Panc1 (cell line): ENCODE results near the gene KANK2. TPM values are rescaled to one million over a fixed set of nuclear protein-coding genes. Genes with fewer than 3 reads are reported as not detected.

ENCODE experiments used
- ATAC-seq: fragments of 200-7000 bp; cut with Tn5 transposase; 2 replicates; pipeline ENCODE4 v1.9.1; 2020; ENCODE audit warnings: mild to moderate bottlenecking, moderate library complexity
- BruUV-seq: library from RNA; stranded (reverse); fragments of 400-500 nt; replicated peaks from 2 replicates; lab custom pipeline; 2021; lab: Mats Ljungman, UMichigan
- CTCF ChIA-PET: fragments of 300-600 bp; sonication (Branson Sonifier 250); formaldehyde crosslinking; loops from one replicate; lab custom pipeline; 2022; ENCODE audit warnings: antibody characterized with exemption; lab: Charles Lee
- POLR2A ChIA-PET: fragments of 300-600 bp; sonication (Branson Sonifier 250); formaldehyde crosslinking; loops from one replicate; lab custom pipeline; 2022; ENCODE audit warnings: antibody characterized with exemption; lab: Charles Lee
- DNase-seq: peaks from one replicate; pipeline ENCODE4 v3.0.0-alpha.2; 2010; ENCODE audit warnings: low read depth, low spot score
- H3K27ac ChIP-seq: 2 replicates; pipeline ENCODE4 v1.5.1; 2011; ENCODE audit warnings: mild to moderate bottlenecking, low read length, inconsistent platforms
- H3K27me3 ChIP-seq: fragments of 200-500 bp; sonication (Bioruptor generic); 2 replicates; pipeline ENCODE4 v1.6.0; 2014; ENCODE audit warnings: low read length, inconsistent platforms; ENCODE audit not compliant: control insufficient read depth, insufficient read depth
- H3K36me3 ChIP-seq: fragments of 200-500 bp; sonication (Bioruptor generic); 2 replicates; pipeline ENCODE4 v1.5.1; 2014; ENCODE audit warnings: inconsistent platforms, mild to moderate bottlenecking, low read length, moderate library complexity; ENCODE audit not compliant: control insufficient read depth, insufficient read depth
- H3K4me1 ChIP-seq: 2 replicates; pipeline ENCODE4 v1.5.1; 2011; ENCODE audit warnings: inconsistent platforms, mild to moderate bottlenecking, low read length, moderate library complexity; ENCODE audit not compliant: control insufficient read depth, insufficient read depth
- H3K4me3 ChIP-seq, 2 experiments: 2 replicates each; pipeline ENCODE4 v1.5.1; 2011 to 2012; ENCODE audit warnings: low read depth in 2 of 2, low read length in 2 of 2, mild to moderate bottlenecking in 2 of 2, inconsistent platforms in 1 of 2, moderate library complexity in 1 of 2
- H3K9me3 ChIP-seq: fragments of 200-500 bp; sonication (Bioruptor generic); 2 replicates; pipeline ENCODE4 v1.5.1; 2014; ENCODE audit warnings: low read depth, mild to moderate bottlenecking, inconsistent platforms, low read length, moderate library complexity; ENCODE audit not compliant: control insufficient read depth, insufficient read depth
- CTCF ChIP-seq: fragments of 450-650 bp; IDR thresholded peaks from 2 replicates; pipeline ENCODE4 v1.5.1; 2017; ENCODE audit warnings: mild to moderate bottlenecking
- POLR2AphosphoS5 ChIP-seq: IDR thresholded peaks from 2 replicates; pipeline ENCODE4 v1.6.1; 2012; ENCODE audit warnings: mild to moderate bottlenecking, low read depth, low read length, moderate library complexity
- REST ChIP-seq, 2 experiments: IDR thresholded peaks; 2 replicates each; pipeline ENCODE4 v1.6.1; 2011 to 2012; ENCODE audit warnings: low read depth in 2 of 2, control low read depth in 1 of 2, low read length in 1 of 2, mild to moderate bottlenecking in 1 of 2, moderate library complexity in 1 of 2; ENCODE audit not compliant: insufficient read depth in 1 of 2
- SIN3A ChIP-seq: IDR thresholded peaks from 2 replicates; pipeline ENCODE4 v1.6.1; 2012; ENCODE audit warnings: low read depth, mild to moderate bottlenecking, low read length, moderate library complexity, borderline replicate concordance; ENCODE audit not compliant: insufficient read depth
- TCF7L2 ChIP-seq: IDR thresholded peaks from 2 replicates; pipeline ENCODE4 v1.6.1; 2011; ENCODE audit warnings: mild to moderate bottlenecking, low read depth, low read length, inconsistent platforms
- in situ Hi-C: cut with HindIII; loops from 2 replicates; pipeline ENCODE4 v1.10.0; 2016; ENCODE audit warnings: low sequenced_read_pairs, low pct_unique_long_range_greater_than_20kb
- intact Hi-C: fragments of 100-400 bp; cut with micrococcal nuclease; formaldehyde crosslinking; loops from one replicate; pipeline ENCODE4 v1.10.0; 2022; ENCODE audit not compliant: unreplicated experiment
- total RNA-seq: library from RNA; stranded (reverse); gene quantifications from one replicate; pipeline ENCODE4 v1.2.1, GENCODE V29; 2021; ENCODE audit not compliant: unreplicated experiment

Gene KANK2
- total RNA-seq, 1 experiment from 2014 or later: 121 TPM

- Histone ChIP-seq H3K4me3 (no peak overlapping the region), H3K36me3 (no peaks in the 10 kb centered on the region), H3K27me3 (no peaks in the 10 kb centered on the region), H3K27ac (no peak overlapping the region), H3K9me3 (no peaks in the 10 kb centered on the region), H3K4me1 (no peaks in the 10 kb centered on the region)
- CTCF ChIA-PET: no interaction called here
- ATAC-seq (no peak), DNase-seq (no peak)
- intact Hi-C loops (no loop called here), in situ Hi-C loops (no loop called here)
- POLR2A ChIA-PET: no interaction called here
- BruUV-seq: no TSS peak
- TF ChIP-seq POLR2AphosphoS5 (no peak), REST (IDR thresholded peaks at IDR 0.05; ENCODE audit: insufficient read depth in 1 of 2, low read depth in 2 of 2, low read length in 1 of 2) (no peak), TCF7L2 (no peak), CTCF (no peak), SIN3A (no peak)
These were observed 35.7 kb upstream of the KANK2 start for GRCh38 chr19:11233073-11233472.

DNA sequence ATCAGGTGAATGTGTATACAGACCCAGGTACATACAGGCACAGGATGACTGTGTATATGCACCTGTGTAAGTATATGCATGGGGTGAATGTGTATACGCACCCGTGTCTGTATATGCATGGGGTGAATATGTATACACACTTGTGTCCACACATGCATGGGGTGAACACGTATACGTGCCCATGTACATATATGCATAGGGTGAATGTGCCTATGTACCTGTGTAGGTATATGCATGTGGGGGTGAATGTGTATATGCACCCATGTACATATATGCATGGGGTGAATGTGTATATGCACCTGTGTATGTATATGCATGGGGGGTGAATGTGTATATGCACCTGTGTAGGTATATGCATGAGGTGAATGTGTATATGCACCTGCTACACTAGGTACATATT lies 35.2 kb upstream of the KANK2 start:
- TF ChIP-seq SIN3A (no peak), TCF7L2 (no peak), CTCF (no peak), POLR2AphosphoS5 (no peak), REST (IDR thresholded peaks at IDR 0.05; ENCODE audit: insufficient read depth in 1 of 2, low read depth in 2 of 2, low read length in 1 of 2) (no peak)
- POLR2A ChIA-PET: no interaction called here
- Histone ChIP-seq H3K36me3 (no peaks in the 10 kb centered on the region), H3K27me3 (no peaks in the 10 kb centered on the region), H3K4me3 (no peak overlapping the region), H3K4me1 (no peaks in the 10 kb centered on the region), H3K9me3 (no peaks in the 10 kb centered on the region), H3K27ac (no peak overlapping the region)
- DNase-seq: no peak
- no TSS peak for BruUV-seq
- ATAC-seq: no peak
- CTCF ChIA-PET: no interaction called here
- in situ Hi-C loops (no loop called here), intact Hi-C loops (no loop called here)
